Mononuclear cell (primary cell): ENCODE results near the gene IGSF6. TPM values are rescaled to one million over a fixed set of nuclear protein-coding genes. Genes with fewer than 3 reads are reported as not detected.

Experiments
- total RNA-seq: library from RNA; depleted of rRNA; stranded (reverse); fragments of >200 nt; gene quantifications from one replicate; pipeline ENCODE4 v1.2.3, GENCODE V29; 2012

IGSF6 gene
- total RNA-seq, 1 donor, result 13.9 TPM

Other genes starting within 250 kb of the IGSF6 start
- 312 TPM for gene METTL9, start 53.0 kb downstream of the IGSF6 start, total RNA-seq
- 0.31 TPM for gene OTOA, start 11.4 kb upstream of the IGSF6 start, total RNA-seq
- gene NPIPB4, start 205.1 kb upstream of the IGSF6 start, total RNA-seq, result 75.5 TPM